ENCODE results near the gene ACSF3.

GRCh38 chr16:89048090-89048725, 45.4 kb upstream of the ACSF3 start:
- TF ChIP-seq, protein P1, sequence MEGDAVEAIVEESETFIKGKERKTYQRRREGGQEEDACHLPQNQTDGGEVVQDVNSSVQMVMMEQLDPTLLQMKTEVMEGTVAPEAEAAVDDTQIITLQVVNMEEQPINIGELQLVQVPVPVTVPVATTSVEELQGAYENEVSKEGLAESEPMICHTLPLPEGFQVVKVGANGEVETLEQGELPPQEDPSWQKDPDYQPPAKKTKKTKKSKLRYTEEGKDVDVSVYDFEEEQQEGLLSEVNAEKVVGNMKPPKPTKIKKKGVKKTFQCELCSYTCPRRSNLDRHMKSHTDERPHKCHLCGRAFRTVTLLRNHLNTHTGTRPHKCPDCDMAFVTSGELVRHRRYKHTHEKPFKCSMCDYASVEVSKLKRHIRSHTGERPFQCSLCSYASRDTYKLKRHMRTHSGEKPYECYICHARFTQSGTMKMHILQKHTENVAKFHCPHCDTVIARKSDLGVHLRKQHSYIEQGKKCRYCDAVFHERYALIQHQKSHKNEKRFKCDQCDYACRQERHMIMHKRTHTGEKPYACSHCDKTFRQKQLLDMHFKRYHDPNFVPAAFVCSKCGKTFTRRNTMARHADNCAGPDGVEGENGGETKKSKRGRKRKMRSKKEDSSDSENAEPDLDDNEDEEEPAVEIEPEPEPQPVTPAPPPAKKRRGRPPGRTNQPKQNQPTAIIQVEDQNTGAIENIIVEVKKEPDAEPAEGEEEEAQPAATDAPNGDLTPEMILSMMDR (IDR thresholded peaks at IDR 0.05): no peak
- no peak for TF ChIP-seq POLR2A (IDR thresholded peaks at IDR 0.05)
